ENCODE measurements around the gene RAB3GAP1. TPM values are rescaled to one million over a fixed set of nuclear protein-coding genes. Genes with fewer than 3 reads are reported as not detected.
A peak's percentile ranks its signal among the peaks of the same experiment; 100 is the strongest.

The RAB3GAP1 gene
- total RNA-seq, 1 experiment from 2014 or later: 35.8 TPM

- BruUV-seq (replicated peaks): no TSS peak
- Histone ChIP-seq H3F3A (ENCODE audit: low read length, unreplicated experiment) (no peaks in the 10 kb centered on the region), H3K4me3 (ENCODE audit: low read length) (no peak overlapping the region), H3K9me2 (replicated peaks; ENCODE audit: low read length) (no peaks in the 10 kb centered on the region), H3K4me2 (ENCODE audit: low read length) (no peak overlapping the region), H3K9me3 (ENCODE audit: low read length) (no peaks in the 10 kb centered on the region), H2AFZ (ENCODE audit: low read length) (no peak overlapping the region), H3K27me3 (ENCODE audit: low read length) (no peaks in the 10 kb centered on the region), H3K9ac (ENCODE audit: low read length) (no peak overlapping the region), H3K27ac (ENCODE audit: low read length) (no peak overlapping the region), H3K4me1 (ENCODE audit: insufficient read depth, low read length) (peaks cover 23% of the 10 kb centered on the region), H3K79me2 (ENCODE audit: low read length) (peaks cover 11% of the 10 kb centered on the region; the same call in 1 of the 2 replicates), H4K20me1 (ENCODE audit: low read length) (0 out of 2 replicates have a peak, but pooled peaks cover 4% of the 10 kb centered on the region), H3K36me3 (ENCODE audit: low read depth, low read length) (peaks cover 31% of the 10 kb centered on the region)
- POLR2A ChIA-PET (ENCODE audit: unreplicated experiment): no interaction called here
- TF ChIP-seq CTCF (conservative IDR thresholded peaks at IDR 0.05; ENCODE audit: low read depth, low read length): no peak
- intact Hi-C loops (cut with micrococcal nuclease): no loop called here
- CTCF ChIA-PET: no interaction called here
- no peak for DNase-seq
- no peak for ATAC-seq
Observed at GRCh38 chr2:135142323-135142722, 90.2 kb downstream of the RAB3GAP1 start.

- Histone ChIP-seq H3K27ac (ENCODE audit: low read length) (peak overlapping the region; percentile 11; the same call in 1 of the 2 replicates), H3K4me2 (ENCODE audit: low read length) (peak overlapping the region; percentile 21; the same call in 1 of the 2 replicates), H3K4me1 (ENCODE audit: insufficient read depth, low read length) (peaks cover 23% of the 10 kb centered on the region), H2AFZ (ENCODE audit: low read length) (no peak overlapping the region), H3K27me3 (ENCODE audit: low read length) (no peaks in the 10 kb centered on the region), H3F3A (ENCODE audit: low read length, unreplicated experiment) (no peaks in the 10 kb centered on the region), H3K4me3 (ENCODE audit: low read length) (no peak overlapping the region), H3K9ac (ENCODE audit: low read length) (no peak overlapping the region), H3K9me3 (ENCODE audit: low read length) (no peaks in the 10 kb centered on the region), H3K79me2 (ENCODE audit: low read length) (peaks cover 11% of the 10 kb centered on the region; the same call in 1 of the 2 replicates), H4K20me1 (ENCODE audit: low read length) (0 out of 2 replicates have a peak, but pooled peaks cover 4% of the 10 kb centered on the region), H3K9me2 (replicated peaks; ENCODE audit: low read length) (no peaks in the 10 kb centered on the region), H3K36me3 (ENCODE audit: low read depth, low read length) (peaks cover 27% of the 10 kb centered on the region)
- intact Hi-C loops (cut with micrococcal nuclease): no loop called here
- no peak for TF ChIP-seq CTCF (conservative IDR thresholded peaks at IDR 0.05; ENCODE audit: low read depth, low read length)
- no peak for TF ChIP-seq EZH2phosphoT487 (IDR thresholded peaks at IDR 0.05; ENCODE audit: borderline replicate concordance, low read length)
- no peak for TF ChIP-seq EZH2 (IDR thresholded peaks at IDR 0.05; ENCODE audit: low read length, unreplicated experiment)
- POLR2A ChIA-PET (ENCODE audit: unreplicated experiment): no interaction called here
- peak; percentile 48 for ATAC-seq
- CTCF ChIA-PET: no interaction called here
- peak; percentile 59 for DNase-seq
- no TSS peak for BruUV-seq (replicated peaks)
Observed at GRCh38 chr2:135144343-135144742, 92.3 kb downstream of the RAB3GAP1 start.

GRCh38 chr2:135149251-135149650 lies 97.2 kb downstream of the RAB3GAP1 start:
- CTCF ChIA-PET: no interaction called here
- H3K36me3 ChIP-seq (ENCODE audit: low read depth, low read length): peaks cover 17% of the 10 kb centered on the region
- BruUV-seq (replicated peaks): no TSS peak

More at GRCh38 chr2:135149251-135149650, 97.2 kb downstream of the RAB3GAP1 start:
- intact Hi-C loops (cut with micrococcal nuclease): no loop called here
- H3K79me2 ChIP-seq (ENCODE audit: low read length): 0 out of 2 replicates have a peak, but pooled peaks cover 11% of the 10 kb centered on the region
- TF ChIP-seq CTCF (conservative IDR thresholded peaks at IDR 0.05; ENCODE audit: low read depth, low read length) (no peak), EZH2phosphoT487 (IDR thresholded peaks at IDR 0.05; ENCODE audit: borderline replicate concordance, low read length) (no peak), EZH2 (IDR thresholded peaks at IDR 0.05; ENCODE audit: low read length, unreplicated experiment) (no peak)
- H3K9me2 ChIP-seq (replicated peaks; ENCODE audit: low read length): no peaks in the 10 kb centered on the region
- no peaks in the 10 kb centered on the region for H3F3A ChIP-seq (ENCODE audit: low read length, unreplicated experiment)
- H3K27ac ChIP-seq (ENCODE audit: low read length): no peak overlapping the region
- H3K4me2 ChIP-seq (ENCODE audit: low read length): no peak overlapping the region
- POLR2A ChIA-PET (ENCODE audit: unreplicated experiment): no interaction called here
- ATAC-seq: 0 out of 2 replicates have a peak, but pooled peaks have one; percentile 27
- no peak overlapping the region for H3K9ac ChIP-seq (ENCODE audit: low read length)
- peak; percentile 20 for DNase-seq
- H3K4me3 ChIP-seq (ENCODE audit: low read length): no peak overlapping the region
- H3K9me3 ChIP-seq (ENCODE audit: low read length): no peaks in the 10 kb centered on the region
- no peak overlapping the region for H2AFZ ChIP-seq (ENCODE audit: low read length)
- H4K20me1 ChIP-seq (ENCODE audit: low read length): no peaks in the 10 kb centered on the region
- H3K4me1 ChIP-seq (ENCODE audit: insufficient read depth, low read length): peaks cover 27% of the 10 kb centered on the region
- no peaks in the 10 kb centered on the region for H3K27me3 ChIP-seq (ENCODE audit: low read length)
